RWPE1 (cell line): ENCODE results near the gene KDM2B.

Source experiments
- CTCF ChIA-PET: fragments of 350-600 bp; sonication (Branson Sonifier 250); formaldehyde crosslinking; extraction: SDS; loops from one replicate; lab custom pipeline; 2021; lab: Yijun Ruan, JAX
- POLR2A ChIA-PET: fragments of 400-600 bp; formaldehyde crosslinking; extraction: SDS; loops from one replicate; lab custom pipeline; 2020; ENCODE audit warnings: antibody characterized with exemption; ENCODE audit not compliant: low non-redundant PET; lab: Yijun Ruan, JAX
- DNase-seq: peaks from one replicate; pipeline ENCODE4 v3.0.0; 2012; ENCODE audit warnings: low spot score
- H3K27ac ChIP-seq: fragments of 450-650 bp; 2 replicates; pipeline ENCODE4 v1.5.1; 2017
- TF ChIP-seq, protein P1 (sequence below): fragments of 450-650 bp; conservative IDR thresholded peaks from 2 replicates; pipeline ENCODE4 v1.5.1; 2017; ENCODE audit warnings: low read depth, mild to moderate bottlenecking

KDM2B gene

DNA sequence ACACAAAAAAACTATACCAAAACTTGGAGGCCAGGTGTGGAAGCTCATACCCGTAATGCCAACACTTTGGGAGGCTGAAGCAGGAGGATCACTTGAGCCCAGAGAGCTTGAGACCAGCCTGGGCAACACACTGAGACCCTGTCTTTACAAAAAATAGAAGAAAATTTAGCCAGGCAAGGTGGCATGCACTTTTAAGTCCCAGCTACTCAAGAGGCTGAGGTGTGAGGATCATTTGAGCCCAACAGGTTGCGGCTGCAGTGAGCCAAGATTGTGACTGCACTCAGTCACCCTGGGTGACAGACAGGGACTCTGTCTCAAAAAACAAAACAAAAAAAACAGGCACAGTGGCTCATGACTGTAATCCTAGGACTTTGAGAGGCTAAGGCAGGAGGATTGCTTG, 105.5 kb downstream of the KDM2B start:
- ChIA-PET CTCF (interaction anchor here (0.6 to 0.8 kb wide), 3 partner anchors 26 to 318 kb away, joined by 3 to 4 read pairs (median 3); no protein-coding TSS in a partner anchor), POLR2A (interaction anchor here (0.6 kb wide), 1 partner anchor 770 kb away, joined by 4 read pairs; no protein-coding TSS in a partner anchor)
- no peak overlapping the region for H3K27ac ChIP-seq
- no peak for DNase-seq
- TF ChIP-seq, protein P1, sequence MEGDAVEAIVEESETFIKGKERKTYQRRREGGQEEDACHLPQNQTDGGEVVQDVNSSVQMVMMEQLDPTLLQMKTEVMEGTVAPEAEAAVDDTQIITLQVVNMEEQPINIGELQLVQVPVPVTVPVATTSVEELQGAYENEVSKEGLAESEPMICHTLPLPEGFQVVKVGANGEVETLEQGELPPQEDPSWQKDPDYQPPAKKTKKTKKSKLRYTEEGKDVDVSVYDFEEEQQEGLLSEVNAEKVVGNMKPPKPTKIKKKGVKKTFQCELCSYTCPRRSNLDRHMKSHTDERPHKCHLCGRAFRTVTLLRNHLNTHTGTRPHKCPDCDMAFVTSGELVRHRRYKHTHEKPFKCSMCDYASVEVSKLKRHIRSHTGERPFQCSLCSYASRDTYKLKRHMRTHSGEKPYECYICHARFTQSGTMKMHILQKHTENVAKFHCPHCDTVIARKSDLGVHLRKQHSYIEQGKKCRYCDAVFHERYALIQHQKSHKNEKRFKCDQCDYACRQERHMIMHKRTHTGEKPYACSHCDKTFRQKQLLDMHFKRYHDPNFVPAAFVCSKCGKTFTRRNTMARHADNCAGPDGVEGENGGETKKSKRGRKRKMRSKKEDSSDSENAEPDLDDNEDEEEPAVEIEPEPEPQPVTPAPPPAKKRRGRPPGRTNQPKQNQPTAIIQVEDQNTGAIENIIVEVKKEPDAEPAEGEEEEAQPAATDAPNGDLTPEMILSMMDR: no peak

DNA sequence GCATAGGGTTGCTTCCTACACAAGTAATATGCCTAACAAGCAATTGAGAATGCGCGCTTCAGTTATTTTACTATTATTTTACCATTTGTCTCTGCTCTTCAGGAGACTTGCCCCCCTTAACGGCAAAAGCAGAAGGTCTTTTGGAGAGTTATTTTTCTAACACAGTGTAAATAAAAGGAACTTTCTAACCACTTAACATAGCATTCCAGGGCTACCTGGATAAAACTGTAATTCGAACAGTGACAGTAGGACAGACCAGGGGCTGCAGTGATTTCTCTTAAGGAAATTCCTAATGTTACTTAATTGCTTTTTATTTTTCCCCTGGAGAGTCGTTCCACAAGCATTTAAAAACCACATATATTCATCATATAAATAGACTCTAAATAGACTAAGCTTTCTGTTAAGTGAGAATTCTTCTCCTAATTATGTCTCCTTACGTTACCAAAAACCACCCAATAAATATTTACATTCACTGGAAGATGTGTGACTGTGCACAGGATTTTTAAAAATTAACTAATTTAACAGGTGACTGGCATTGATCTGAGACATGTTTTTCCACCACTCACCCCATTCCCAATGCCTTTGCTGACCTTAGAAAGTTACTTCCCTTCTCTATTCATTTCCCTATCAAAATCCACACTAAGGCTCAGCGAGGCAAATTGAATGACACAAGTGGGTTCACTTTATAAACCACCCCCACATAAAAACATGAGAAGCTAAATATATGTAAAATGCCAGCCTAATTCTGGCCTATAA, 108.5 kb downstream of the KDM2B start:
- CTCF ChIA-PET: interaction anchor here (0.7 to 0.8 kb wide), 2 partner anchors 59 to 196 kb away, joined by 3 read pairs; no protein-coding TSS in a partner anchor
- POLR2A ChIA-PET: no interaction called here
- TF ChIP-seq, protein P1: no peak
- no peak for DNase-seq
- no peak overlapping the region for H3K27ac ChIP-seq

- H3K27ac ChIP-seq: no peak overlapping the region
- TF ChIP-seq, protein P1: no peak
- CTCF ChIA-PET: no interaction called here
- POLR2A ChIA-PET: no interaction called here
- no peak for DNase-seq
Observed at GRCh38 chr12:121470751-121471150, 110.1 kb downstream of the KDM2B start.

GRCh38 chr12:121468499-121468801, 112.4 kb downstream of the KDM2B start:
- DNase-seq: no peak
- POLR2A ChIA-PET: no interaction called here
- TF ChIP-seq, protein P1: no peak
- CTCF ChIA-PET: interaction anchor here (0.6 to 1.3 kb wide), 4 partner anchors 9 to 26 kb away, joined by 3 to 6 read pairs (median 3); no protein-coding TSS in a partner anchor
- no peak overlapping the region for H3K27ac ChIP-seq

DNA sequence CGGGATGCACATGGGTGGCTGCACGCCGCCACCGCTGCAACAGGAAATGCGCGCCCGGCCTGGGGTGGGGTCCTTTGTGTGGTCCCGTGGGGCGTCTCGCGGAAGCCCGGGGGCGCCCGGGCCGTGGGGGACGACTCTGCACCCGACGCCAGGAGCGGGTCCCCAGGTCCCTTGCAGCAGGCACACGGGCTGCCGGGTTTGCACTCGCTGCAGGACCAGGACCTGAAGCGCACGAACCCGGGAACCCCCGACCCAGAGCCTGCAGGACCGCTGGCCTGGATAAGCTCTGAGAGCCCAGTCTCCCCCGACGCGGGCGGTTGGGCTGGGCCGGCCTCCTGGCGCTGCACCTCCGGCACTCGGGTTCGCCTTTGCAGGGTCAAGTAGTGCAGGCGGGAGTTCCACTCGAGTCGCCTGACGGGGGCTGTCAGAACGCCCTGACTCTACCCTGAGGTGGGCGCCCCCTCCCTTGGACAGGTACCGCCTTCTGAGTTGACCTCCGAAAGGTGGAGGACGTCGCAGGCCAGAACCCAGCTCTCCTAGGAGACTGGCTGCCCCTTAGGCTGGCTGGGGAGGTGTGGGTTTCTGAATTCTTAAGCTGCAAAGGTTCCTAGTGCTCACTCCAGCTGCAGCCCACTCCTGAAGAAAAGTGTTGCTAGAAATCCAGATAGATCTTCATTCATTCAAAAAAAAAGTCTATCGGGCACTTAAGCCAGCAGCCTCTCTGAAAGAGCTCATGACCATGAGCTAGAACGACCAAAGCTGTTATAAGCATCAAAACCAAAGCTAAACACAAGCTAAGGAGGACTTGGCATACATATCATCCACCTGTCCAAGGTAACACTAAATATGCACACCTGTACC, 113.0 kb downstream of the KDM2B start:
- TF ChIP-seq, protein P1: no peak
- DNase-seq: no peak
- ChIA-PET POLR2A (interaction anchor here (0.5 kb wide), 1 partner anchor 43 kb away, joined by 3 read pairs; no protein-coding TSS in a partner anchor), CTCF (interaction anchor here (0.6 to 1.3 kb wide), 5 partner anchors 9 to 357 kb away, joined by 3 to 6 read pairs (median 3); no protein-coding TSS in a partner anchor)
- peak overlapping the region; percentile 74 for H3K27ac ChIP-seq
